PC-3 (cell line): ENCODE measurements around the gene SLC41A3.

Experiments
- CTCF ChIP-seq: fragments of 300-600 bp; sonication (generic); conservative IDR thresholded peaks from 2 replicates; pipeline ENCODE4 v1.5.1; 2017; ENCODE audit warnings: antibody characterized with exemption, low read depth, mild to moderate bottlenecking, low read length
- EZH2 ChIP-seq: fragments of 300-600 bp; sonication (generic); IDR thresholded peaks from one replicate; pipeline ENCODE4 v1.6.1; 2017; ENCODE audit warnings: antibody characterized with exemption, mild to moderate bottlenecking, low read length; ENCODE audit not compliant: unreplicated experiment
- EZH2phosphoT487 ChIP-seq: fragments of 300-600 bp; sonication (generic); IDR thresholded peaks from 2 replicates; pipeline ENCODE4 v1.6.1; 2018; ENCODE audit warnings: mild to moderate bottlenecking, antibody characterized with exemption, low read length, borderline replicate concordance

- no peak for TF ChIP-seq CTCF
- TF ChIP-seq EZH2 = no peak
- no peak for TF ChIP-seq EZH2phosphoT487
Measured at GRCh38 chr3:126025862-126026261, 58.1 kb downstream of the SLC41A3 start.
